Measurements from ENCODE around the gene TFDP1. TPM values are rescaled to one million over a fixed set of nuclear protein-coding genes. Genes with fewer than 3 reads are reported as not detected.
"Not testable (repeated sequence)": the region's sequence is repeated elsewhere in the genome, so short reads cannot be mapped to it uniquely, and the experiment has no call there.

TFDP1 gene
- total RNA-seq, 1 donor from 2014 or later: 40.0 TPM

DNA sequence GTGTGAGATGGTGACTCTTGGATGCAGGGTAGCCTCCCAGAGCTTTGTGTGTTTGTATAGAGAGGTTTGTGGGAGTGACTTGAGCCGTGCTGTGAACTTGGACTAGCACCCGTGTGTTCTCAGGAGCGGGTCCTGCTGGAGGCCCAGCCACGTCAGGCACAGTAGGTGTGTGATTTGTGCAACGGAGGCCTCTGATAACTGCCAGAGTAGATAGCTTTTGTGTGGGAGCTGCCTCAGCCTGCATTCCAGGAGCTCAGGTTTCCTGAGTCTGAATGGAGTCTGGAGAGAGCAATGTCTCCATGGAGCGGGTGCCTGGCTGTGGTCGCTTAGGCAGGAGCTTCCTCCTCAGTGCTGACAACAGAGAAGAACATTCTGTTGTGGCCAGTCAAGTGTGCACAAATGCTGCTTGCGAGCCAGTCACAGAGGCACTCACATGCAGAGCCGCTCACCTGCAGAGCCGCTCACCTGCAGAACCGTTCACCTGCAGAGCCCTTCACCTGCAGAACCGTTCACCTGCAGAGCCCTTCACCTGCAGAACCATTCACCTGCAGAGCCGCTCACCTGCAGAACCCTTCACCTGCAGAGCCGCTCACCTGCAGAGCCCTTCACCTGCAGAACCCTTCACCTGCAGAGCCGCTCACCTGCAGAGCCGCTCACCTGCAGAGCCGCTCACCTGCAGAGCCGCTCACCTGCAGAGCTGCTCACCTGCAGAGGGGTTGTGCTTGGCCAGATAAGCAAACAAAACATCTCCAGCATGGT is 32.6 kb downstream of the TFDP1 start:
- H3K9me3 ChIP-seq: no peaks in the 10 kb centered on the region
- TF ChIP-seq, protein P1, sequence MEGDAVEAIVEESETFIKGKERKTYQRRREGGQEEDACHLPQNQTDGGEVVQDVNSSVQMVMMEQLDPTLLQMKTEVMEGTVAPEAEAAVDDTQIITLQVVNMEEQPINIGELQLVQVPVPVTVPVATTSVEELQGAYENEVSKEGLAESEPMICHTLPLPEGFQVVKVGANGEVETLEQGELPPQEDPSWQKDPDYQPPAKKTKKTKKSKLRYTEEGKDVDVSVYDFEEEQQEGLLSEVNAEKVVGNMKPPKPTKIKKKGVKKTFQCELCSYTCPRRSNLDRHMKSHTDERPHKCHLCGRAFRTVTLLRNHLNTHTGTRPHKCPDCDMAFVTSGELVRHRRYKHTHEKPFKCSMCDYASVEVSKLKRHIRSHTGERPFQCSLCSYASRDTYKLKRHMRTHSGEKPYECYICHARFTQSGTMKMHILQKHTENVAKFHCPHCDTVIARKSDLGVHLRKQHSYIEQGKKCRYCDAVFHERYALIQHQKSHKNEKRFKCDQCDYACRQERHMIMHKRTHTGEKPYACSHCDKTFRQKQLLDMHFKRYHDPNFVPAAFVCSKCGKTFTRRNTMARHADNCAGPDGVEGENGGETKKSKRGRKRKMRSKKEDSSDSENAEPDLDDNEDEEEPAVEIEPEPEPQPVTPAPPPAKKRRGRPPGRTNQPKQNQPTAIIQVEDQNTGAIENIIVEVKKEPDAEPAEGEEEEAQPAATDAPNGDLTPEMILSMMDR (IDR thresholded peaks at IDR 0.05): no peak
- TF ChIP-seq POLR2A (IDR thresholded peaks at IDR 0.05) (no peak), POLR2AphosphoS5 (IDR thresholded peaks at IDR 0.05; ENCODE audit: insufficient read depth in 1 of 2, low read depth in 1 of 2) (no peak)
- DNase-seq (ENCODE audit: extremely low spot score in 2 of 2): no peak
- H3K27ac ChIP-seq: no peak overlapping the region
- intact Hi-C loops (cut with DNase I): no loop called here
- no peak overlapping the region for H3K4me3 ChIP-seq
- no peaks in the 10 kb centered on the region for H3K4me1 ChIP-seq
- peaks cover 0 to 8% of the 10 kb centered on the region in 2 donors for H3K36me3 ChIP-seq
- no peaks in the 10 kb centered on the region for H3K27me3 ChIP-seq

DNA sequence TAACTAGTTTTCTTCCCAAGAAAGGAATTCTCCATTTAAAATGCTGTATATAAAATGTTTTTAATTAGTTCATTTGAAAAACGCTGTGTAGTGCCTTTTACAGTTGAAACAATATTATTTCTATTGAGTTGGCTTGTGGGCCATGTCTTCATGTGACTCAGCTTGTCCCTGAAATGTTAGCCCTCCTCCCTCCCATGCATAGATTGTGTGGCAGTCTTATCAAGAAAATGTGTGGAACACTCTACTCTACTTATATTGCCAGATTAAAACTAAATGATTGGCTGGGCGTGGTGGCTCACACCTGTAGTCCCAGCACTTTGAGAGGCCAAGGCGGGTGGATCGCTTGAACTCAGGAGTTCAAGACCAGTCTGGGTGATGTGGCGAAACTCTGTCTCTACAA is 33.4 kb downstream of the TFDP1 start:
- Histone ChIP-seq H3K4me3 (no peak overlapping the region), H3K36me3 (peaks cover 0 to 1% of the 10 kb centered on the region in 2 donors), H3K4me1 (no peaks in the 10 kb centered on the region), H3K27me3 (no peaks in the 10 kb centered on the region), H3K27ac (no peak overlapping the region), H3K9me3 (no peaks in the 10 kb centered on the region)
- intact Hi-C loops (cut with DNase I): no loop called here
- TF ChIP-seq POLR2AphosphoS5 (IDR thresholded peaks at IDR 0.05; ENCODE audit: insufficient read depth in 1 of 2, low read depth in 1 of 2) (no peak), POLR2A (IDR thresholded peaks at IDR 0.05) (no peak)
- TF ChIP-seq, protein P1 (IDR thresholded peaks at IDR 0.05): no peak
- DNase-seq (ENCODE audit: extremely low spot score in 2 of 2): no peak

DNA sequence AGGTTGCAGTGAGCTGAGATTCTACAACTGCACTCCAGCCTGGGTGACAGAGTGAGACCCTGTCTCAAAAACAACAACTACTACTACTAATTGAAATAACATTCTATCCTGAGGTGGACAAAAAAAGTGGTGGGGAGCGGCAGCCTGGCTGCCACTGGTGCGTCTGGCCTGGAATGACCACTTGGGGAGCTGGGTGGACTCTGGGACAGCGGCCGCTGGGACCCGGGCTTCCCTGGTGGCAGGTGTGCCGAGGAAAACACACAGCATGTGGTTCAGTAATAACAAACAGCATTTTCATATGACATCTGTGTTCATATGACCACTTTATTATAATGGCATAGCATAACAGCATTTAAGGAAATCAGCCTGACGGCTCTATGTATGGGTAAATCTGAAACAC is 33.9 kb downstream of the TFDP1 start:
- Histone ChIP-seq H3K9me3 (no peaks in the 10 kb centered on the region), H3K36me3 (no peaks in the 10 kb centered on the region), H3K27ac (no peak overlapping the region), H3K27me3 (no peaks in the 10 kb centered on the region), H3K4me1 (no peaks in the 10 kb centered on the region), H3K4me3 (no peak overlapping the region)
- TF ChIP-seq POLR2A (IDR thresholded peaks at IDR 0.05): no peak
- TF ChIP-seq, protein P1 (IDR thresholded peaks at IDR 0.05): no peak
- no peak for TF ChIP-seq POLR2AphosphoS5 (IDR thresholded peaks at IDR 0.05; ENCODE audit: insufficient read depth in 1 of 2, low read depth in 1 of 2)
- intact Hi-C loops (cut with DNase I): no loop called here
- DNase-seq (ENCODE audit: extremely low spot score in 2 of 2): no peak

DNA sequence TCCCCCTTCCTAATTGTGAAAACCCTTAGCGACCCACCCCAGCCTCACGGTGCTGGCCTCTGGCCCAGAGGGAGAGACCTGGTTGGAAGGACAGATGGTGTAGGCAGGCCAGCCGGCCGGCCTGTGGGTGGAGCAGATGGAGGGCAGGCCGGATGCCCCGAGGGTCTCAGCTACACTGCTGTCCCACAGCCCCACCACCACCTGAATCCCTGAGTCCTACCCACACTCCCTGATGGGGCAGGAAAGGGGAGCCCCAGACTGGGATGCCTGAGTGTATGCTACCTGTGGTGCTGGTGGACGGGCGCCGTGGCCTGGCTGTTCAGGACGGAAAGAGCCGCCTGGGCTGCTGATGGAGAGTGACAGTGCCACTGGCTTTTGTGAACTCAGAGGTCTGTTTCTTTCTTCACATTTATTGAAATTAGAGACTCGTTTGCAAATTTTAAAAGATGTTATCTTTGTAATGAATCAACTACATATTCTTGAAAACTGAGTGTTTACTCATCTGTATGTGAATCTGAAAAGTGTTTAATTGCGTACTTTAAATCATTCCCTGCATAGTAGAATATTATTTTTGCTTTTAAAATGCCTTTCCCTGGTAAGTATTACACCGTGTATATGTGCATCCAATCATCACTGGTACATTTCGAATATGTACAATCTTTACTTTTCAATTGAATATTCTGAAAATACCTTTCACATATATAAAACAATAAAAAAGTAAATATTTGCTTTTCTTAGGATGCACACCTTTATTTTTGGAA is 35.7 kb downstream of the TFDP1 start:
- TF ChIP-seq, protein P1 (IDR thresholded peaks at IDR 0.05): no peak
- TF ChIP-seq POLR2A (IDR thresholded peaks at IDR 0.05) (no peak), POLR2AphosphoS5 (IDR thresholded peaks at IDR 0.05; ENCODE audit: insufficient read depth in 1 of 2, low read depth in 1 of 2) (no peak)
- Histone ChIP-seq H3K36me3 (no peaks in the 10 kb centered on the region), H3K4me1 (no peaks in the 10 kb centered on the region), H3K4me3 (no peak overlapping the region), H3K27ac (no peak overlapping the region), H3K27me3 (no peaks in the 10 kb centered on the region), H3K9me3 (no peaks in the 10 kb centered on the region)
- no peak for DNase-seq (ENCODE audit: extremely low spot score in 2 of 2)
- intact Hi-C loops (cut with DNase I): no loop called here

DNA sequence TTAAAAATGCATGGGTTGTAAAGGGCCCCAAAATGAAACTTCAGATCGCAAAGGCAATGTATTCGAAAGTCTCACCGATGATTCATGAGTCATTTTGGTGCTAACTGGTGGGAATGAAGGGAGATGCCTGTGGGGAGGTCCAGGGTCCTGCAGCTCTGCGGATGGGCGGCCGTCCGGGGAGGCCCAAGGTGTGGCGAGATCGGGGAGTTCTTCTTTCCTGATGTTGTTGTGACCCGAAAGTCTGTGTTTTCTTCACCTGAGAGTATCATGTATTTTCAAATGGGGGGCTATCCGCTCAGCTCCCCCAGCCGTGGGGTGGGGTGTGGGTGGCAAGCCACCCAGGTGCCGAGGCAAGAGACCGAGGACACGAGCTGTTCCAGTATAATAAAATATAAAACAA is 36.5 kb downstream of the TFDP1 start:
- Histone ChIP-seq H3K4me1 (no peaks in the 10 kb centered on the region), H3K27ac (no peak overlapping the region), H3K27me3 (no peaks in the 10 kb centered on the region), H3K9me3 (no peaks in the 10 kb centered on the region), H3K36me3 (no peaks in the 10 kb centered on the region), H3K4me3 (no peak overlapping the region)
- no peak for DNase-seq (ENCODE audit: extremely low spot score in 2 of 2)
- intact Hi-C loops (cut with DNase I): no loop called here
- TF ChIP-seq POLR2A (IDR thresholded peaks at IDR 0.05) (no peak), POLR2AphosphoS5 (IDR thresholded peaks at IDR 0.05; ENCODE audit: insufficient read depth in 1 of 2, low read depth in 1 of 2) (no peak)
- TF ChIP-seq, protein P1 (IDR thresholded peaks at IDR 0.05): no peak

DNA sequence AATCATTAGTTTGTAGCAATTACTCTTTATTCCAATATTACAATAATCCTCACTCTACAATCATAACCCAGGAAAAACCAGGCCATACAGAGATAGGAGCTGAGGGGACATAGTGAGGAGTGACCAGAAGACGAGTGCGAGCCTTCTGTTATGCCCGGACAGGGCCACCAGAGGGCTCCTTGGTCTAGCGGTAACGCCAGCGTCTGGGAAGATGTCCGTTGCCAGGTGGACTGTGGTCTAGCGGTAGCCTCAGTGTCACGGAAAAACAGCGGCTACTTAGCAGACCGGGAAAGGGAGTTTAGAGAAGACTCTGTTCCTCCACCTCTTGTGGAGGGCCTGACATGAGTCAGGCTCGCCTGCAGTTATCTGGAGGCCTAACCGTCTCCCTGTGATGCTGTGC is 36.9 kb downstream of the TFDP1 start:
- intact Hi-C loops (cut with DNase I); H3K36me3 ChIP-seq: not testable (repeated sequence)

DNA sequence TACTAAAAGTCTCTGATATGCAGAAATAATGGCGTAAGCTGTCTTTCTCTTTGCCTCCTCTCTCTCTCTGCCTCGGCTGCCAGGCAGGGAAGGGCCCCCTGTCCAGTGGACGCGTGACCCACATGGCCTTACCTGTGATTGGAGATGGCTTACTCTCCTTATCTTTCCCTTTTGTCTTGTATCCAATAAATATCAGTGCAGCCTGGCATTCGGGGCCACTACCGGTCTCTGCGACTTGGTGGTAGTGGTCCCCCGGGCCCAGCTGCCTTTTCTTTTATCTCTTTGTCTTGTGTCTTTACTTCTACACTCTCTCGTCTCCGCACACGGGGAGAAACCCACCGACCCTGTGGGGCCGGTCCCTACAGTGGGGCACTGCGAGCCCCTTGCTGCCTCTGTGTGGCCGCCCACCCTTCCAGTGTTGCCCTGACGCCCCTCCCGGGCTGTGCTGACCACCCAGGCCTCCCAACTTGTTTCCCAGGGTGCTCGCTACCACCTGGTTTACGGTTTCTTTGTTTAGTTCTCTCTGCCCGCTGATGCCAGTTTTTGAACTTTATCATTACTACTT is 37.5 kb downstream of the TFDP1 start:
- DNase-seq (ENCODE audit: extremely low spot score in 2 of 2); intact Hi-C loops (cut with DNase I): not testable (repeated sequence)

More for the DNA sequence above, 36.9 kb downstream of the TFDP1 start:
- H3K27ac ChIP-seq; H3K4me3 ChIP-seq; H3K4me1 ChIP-seq; H3K27me3 ChIP-seq; DNase-seq (ENCODE audit: extremely low spot score in 2 of 2); H3K9me3 ChIP-seq: not testable (repeated sequence)

More for the DNA sequence above, 37.5 kb downstream of the TFDP1 start:
- not testable (repeated sequence) for H3K4me1 ChIP-seq, H3K4me3 ChIP-seq, H3K9me3 ChIP-seq, H3K36me3 ChIP-seq, H3K27me3 ChIP-seq, H3K27ac ChIP-seq

Measured in vagina (tissue), 2 donors.